ENCODE results near the gene USP24.

GRCh38 chr1:55195521-55196233 is 19.5 kb downstream of the USP24 start:
- TF ChIP-seq JUN (IDR thresholded peaks at IDR 0.05; ENCODE audit: borderline replicate concordance, insufficient read depth, insufficient read length, low read depth) (no peak), POLR2AphosphoS5 (IDR thresholded peaks at IDR 0.05; ENCODE audit: insufficient read depth, low read depth, low read length) (no peak), POLR2A (IDR thresholded peaks at IDR 0.05; ENCODE audit: low read depth, low read length) (no peak), CTCF (IDR thresholded peaks at IDR 0.05; ENCODE audit: extremely low read depth in 1 of 2, insufficient read depth in 1 of 2, low read depth in 1 of 2, low read length in 2 of 2) (no peak)

Measured in endothelial cell of umbilical vein (primary cell).